COLO829 (cell line): Measurements from ENCODE around the gene ZNF469.
A peak's percentile ranks its signal among the peaks of the same experiment; 100 is the strongest.

Source experiments
- DNase-seq: peaks from one replicate; pipeline ENCODE4 v3.0.0; 2012; ENCODE audit warnings: low spot score

The ZNF469 gene

DNA sequence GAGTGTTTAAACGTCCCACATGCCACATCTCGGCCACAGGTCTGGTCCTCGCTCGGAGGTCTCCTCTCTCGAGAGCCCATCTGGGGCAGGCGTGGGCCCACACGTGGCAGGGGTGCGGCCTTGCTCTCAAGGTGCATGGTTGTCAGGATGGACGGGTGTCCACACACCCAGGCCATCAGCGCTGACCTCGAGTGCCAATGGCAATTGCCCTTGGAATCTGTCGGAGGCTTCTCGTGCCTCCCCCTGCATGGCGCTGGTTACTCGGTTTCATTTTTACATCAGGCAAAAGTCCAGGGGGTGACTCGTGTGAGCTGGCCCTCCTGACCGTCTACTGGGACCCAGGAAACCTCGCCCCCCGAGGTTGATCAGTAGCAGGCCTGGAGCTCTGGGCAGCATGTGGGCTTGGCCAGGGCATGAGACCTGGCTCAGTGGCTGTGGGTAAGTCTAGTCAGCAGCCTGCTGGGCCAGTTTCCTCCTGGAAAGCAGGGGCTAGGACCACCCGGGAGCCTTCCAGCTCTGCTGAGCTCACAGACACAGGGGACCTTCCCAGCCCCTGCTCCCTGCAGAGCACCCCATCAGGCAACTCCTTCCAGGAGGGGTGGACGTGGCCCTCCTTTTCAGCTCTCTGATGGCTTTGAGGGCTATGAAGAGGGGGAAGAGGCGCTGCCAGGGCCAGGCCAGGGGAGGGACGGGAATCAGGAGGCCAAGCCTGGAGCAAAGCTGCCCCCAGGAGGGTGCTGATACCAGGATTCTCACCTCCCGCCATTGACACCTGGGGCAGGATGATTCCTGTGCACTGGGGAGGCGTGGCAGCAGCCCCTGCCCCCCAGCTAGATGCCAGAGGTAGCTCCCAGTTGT is 3.7 kb upstream of the ZNF469 start:
- no peak for DNase-seq

DNA sequence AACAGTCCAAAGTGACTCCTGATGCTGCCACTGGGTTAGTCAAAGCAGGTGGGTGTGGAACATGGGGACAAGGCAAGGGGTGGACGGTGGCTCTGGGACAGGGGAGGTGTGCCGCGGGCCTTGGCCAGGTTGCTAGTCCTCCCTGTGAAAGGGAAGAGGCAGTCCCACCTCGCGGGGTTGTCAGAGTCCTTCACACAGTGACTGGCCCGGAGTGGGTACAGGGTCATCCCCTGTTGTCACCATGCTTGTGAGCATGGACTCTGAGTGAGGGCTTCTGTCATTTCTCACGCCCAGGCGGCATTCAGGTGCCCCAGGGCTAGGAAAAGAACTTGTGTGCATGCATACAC is 3.1 kb upstream of the ZNF469 start:
- no peak for DNase-seq

DNA sequence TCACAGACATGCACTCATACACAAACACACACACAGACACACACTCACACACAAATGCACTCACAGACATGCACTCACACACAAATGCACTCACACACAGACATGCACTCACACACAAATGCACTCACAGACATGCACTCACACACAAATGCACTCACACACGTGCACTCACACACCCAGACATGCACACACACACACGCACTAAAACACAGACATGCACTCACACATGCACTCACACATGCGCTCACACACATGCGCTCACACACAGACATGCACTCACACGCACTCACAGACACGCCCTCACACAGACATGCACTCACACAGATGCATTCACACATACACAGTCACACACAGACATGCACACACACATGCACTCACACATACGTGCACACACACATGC is 2.7 kb upstream of the ZNF469 start:
- DNase-seq = no peak

DNA sequence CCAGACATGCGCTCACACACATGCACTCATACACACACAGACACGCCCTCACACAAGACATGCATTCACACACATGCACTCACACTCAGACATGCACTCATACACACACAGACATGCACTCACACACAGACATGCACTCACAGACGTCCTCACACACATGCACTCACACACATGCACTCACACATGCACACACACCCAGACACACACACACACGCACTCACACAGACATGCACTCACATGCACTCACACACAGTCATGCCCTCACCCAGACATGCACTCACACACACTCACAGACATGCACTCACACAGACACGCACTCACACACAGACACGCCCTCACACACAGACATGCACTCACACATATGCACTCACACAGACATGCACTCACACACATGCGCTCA is 2.1 kb upstream of the ZNF469 start:
- no peak for DNase-seq

DNA sequence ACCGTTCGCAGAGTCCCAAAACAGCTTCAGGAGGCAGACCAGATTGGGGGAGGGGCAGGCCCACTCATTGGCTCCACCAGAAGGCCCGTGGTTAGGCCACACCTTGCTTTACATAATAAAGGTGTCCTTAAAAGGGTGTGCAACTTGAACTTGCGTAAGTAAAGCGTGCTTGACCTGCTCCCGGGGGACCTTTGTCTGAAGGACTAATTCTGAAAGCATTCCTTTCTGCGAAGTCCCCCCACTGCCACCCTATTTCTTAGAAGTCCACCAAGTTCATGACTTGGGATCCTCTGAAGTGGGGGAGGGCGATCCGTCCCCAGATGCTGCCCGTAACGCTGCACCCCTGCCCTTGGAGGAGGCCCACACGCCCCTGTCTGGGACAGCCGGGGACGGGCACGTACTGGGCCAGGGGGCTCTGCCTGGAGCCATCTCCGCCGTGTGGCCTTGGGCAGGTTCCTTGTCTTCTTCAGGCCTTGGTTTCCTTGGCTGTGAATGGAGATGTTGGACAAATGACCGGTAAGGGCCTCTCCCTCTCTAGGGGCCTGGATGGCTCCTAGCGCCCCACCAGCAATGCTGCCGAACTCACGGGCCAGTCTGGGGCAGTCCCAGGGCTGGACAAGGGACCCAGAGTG is 823 bp upstream of the ZNF469 start:
- DNase-seq = no peak

DNA sequence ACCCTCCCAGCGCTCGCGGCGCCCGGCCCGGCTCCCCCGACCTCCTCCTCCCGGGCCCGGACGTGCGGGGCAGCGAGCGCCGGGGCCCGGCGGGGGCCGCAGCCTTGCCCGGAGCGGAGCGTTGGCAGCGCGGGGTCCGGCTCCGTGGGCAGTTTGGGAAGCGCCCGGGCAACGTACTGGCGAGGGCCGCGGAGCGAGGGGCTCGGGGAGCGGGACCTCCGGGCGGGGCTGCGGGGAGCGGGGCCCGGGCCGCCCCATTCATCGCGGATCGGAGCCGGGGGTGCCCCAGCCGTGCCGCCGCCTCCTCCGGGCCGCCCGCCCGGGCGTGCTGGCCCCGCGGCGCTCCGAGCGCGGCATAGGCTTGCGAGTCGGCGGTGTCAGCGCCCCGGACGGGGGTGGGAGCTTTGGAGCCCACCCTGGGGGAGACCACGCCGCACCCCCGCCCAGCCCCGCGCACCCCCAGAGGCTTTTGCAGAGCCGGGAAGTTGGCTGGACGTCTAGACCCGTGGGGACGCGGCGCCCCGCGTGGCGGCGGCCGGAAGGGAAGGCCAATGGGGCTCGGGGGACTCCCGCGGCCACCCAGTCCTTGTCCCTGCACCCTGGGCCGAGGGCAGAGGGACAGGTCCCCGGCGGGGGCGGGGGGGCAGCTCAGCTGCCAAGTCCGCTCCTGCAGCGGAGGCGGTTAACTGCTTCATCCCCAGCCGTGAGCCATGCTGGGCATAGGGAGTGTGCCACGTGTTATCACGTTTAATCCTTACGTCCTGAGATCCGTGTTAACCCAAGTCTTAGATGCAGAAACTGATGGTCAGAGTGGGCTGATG is 852 bp downstream of the ZNF469 start:
- DNase-seq = no peak

DNA sequence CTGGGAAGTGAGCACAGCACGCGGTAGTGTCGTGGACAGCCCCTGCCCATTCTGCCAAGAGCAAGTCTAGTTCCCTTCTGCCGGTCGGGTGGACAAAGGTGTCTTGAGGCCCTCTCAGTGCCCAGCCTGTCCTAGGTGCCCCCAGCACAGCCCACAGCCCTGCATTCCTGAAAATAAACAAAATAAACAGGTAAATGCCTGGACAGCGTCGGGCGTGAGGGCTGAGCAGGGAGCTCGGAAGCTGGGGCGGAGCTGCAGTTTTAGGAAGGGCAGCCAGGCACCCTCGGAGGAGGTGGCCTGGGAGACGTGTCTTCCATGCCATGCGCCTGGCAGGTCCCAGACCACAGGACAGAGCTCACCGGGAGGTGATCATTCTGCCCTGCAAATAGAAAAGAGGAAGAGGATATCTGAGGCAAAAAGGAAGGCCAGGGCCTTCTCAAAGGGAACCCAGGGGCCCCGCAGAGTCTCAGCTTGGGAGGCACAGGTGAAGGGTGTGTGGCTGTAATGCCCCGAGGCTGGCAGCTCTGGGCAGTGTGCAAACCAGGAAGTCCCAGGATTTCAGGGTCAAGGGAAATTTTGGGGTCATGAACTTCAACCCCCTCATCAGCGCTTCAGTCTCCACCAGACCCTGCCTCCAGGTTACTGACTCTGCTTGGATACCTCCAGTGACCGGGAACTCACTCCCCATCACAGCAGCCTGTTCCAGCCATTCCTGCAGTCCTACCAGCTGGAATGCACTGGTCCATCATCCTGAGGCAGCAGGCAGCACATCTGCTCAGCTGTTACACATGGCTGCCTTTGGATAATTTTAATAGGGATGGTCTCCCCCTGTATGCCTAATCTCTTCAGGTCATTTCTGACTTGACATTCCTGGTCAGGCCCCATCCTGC is 1.7 kb downstream of the ZNF469 start:
- DNase-seq = no peak

DNA sequence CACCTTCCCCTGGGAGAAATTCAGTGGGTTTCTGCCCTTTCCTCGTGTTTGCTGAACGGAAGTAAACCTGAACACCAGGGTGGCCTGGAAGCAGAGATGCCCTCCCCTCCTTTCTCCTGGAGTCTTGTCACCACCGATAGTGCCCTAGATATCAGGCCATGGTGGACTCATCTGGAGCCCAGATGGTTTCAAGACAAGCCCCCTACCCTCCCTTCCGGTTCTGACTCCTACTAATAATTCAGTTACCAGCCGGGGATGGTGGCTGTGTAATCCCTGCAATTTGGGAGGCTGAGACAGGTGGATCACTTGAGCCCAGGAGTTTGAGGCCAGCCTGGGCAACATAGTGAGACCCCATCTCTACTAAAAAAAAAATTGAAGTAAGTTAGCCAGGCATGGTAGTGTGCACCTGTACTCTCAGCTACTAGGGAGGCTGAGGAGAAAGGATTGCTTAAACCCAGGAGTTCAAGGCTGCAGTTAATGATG is 2.4 kb downstream of the ZNF469 start:
- DNase-seq = no peak

DNA sequence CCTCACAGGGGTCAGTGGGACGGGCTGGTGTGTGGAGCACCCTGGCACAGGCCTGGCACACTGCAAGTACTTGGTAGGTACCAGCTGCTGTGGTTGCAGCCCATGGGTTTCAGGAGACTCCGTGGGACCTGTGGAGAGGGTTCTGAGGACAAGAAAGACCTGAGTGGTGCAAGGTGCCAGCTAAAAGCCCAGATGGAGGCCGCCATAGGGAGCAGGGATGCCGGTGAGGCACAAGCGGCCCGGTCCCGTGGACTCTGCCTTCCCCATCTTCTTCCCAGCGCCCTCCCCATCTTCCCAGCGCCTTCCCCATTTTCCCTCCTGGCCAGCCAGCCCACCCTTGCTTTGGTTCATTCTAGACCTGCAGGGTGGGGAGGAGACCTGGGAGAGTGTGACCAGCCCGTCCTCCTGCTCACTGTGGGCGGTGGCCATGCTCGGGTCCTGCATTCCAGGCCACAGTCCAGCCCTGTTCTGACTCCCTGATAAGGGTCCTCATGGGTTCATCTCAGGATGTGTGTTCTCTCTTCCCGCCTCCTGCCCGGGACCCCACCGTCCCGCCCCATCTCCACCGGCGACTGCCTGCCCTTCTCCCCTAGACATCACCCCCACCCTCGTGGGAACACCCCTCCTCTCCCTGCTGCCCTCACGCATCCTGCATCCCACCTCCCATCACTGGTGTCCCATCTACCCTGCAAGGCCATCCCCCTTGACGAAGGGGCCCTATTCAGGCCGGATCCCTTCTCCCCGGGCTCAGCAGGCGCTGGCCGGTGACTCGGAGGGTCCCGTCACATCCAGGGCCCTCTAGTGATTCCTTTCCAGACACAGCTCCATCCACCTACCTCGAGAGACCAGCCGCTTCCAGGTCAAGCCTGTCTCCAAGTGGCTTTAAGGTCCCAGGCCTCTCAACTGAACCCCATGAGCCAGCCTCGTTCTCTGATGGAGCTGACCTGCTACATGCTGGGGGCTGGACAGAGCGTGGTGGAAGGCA is 3.4 kb downstream of the ZNF469 start:
- no peak for DNase-seq

DNA sequence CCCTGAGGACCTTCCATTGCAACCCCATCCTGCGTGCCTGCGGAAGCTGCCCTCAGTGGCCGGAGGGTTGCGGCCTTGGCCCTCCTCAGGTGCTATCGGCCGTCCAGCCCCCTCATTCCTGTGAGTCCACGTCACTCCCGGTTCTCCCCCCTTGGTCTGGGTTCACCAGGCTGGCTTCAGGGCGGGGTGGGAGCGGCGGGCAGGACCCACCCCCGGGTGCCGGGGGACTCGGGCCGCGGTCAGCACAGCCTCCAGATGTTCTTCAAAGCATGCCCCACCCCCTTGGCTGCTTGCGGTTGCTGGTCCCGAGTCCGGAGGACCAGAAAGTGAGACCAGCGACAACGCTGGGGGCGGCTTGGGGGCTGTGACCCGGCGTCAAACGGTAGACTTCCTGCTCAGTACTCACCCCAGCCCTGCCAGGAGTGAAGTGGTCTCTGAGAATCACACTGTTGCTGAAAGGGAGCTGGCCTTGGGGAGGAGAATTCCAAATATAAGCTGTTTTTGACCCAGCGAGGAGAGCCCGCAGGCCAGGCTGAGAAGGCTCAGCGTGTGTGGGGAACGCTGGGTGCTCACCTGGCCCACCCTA is 4.5 kb downstream of the ZNF469 start:
- DNase-seq = no peak

DNA sequence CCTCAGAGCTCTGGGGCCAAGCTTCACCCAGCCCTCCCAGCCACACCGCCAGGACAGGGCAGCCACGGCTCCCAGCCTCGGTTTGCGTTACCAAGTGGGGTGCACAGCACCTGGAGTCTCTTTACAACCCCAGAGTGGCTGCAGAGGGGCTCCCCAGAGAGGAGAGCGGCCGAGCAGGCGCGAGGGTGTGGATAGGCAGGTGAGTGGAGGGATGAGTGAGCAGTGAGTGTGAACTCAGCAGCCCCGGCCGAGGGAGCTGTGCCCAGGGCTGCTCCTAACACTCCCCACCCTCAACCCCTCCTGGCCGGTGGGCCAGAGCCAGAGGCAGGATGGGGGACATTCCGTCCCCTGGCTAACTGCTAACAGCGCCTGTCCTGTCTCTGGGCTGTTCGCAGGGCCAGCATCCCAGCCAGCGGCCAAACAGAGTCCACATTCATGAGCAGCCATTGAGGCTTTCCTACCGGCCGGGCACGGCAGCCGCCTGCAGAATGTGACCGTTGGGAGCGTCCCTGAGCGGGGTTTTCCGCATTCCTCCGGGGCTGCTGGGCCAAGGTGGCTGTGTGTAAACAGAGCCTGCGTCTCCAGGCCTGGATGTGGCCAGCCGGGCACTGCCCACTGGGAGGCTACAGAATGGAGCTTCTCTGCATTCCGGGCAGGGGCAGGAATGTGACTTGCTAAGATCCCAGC is 5.3 kb downstream of the ZNF469 start:
- no peak for DNase-seq

DNA sequence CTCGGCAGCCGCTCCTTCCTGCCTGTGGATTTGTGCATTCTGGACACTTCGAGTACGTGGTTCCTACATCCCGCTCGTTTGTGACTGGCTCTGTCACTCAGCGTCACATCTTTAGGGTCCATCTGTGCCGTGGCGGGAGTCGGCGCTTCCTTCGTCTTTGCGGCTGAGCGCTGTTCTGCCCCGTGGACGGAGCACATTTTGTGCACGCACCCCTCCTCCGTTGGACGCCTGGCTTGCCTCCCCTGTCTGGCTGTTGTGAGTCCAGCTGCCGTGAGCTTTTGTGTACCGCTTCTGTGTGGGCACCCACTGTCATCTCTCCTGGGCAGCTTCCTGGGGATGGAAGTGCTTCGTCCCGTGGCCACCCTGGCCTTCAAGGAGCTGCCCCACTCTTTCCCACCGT is 6.4 kb downstream of the ZNF469 start:
- DNase-seq = no peak

DNA sequence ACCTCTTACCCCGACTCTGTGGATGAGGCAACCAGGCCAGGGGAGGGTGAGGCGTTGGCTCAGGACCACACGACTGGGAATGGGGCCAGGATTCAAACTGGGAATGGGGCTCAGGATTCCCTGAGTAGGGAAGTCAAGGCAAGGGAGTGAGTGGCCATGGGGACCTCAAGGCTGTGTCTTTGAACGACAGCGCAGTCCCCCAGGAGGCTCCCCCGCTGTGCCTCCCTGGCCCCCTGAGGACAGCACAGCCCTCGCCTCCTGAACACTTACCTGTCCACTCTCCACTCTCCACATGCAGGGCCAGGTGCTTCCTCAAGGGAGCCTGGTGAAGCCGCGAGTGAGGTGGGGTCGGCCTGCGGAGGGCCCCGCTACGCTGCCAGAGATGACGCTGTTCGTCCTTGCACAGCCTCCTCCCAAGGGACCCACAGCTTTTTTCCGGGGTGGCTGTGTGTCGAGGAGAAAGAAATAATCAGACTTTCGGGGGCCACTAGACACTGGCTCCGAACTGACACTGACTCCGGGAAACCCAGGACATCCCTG is 6.9 kb downstream of the ZNF469 start:
- no peak for DNase-seq

DNA sequence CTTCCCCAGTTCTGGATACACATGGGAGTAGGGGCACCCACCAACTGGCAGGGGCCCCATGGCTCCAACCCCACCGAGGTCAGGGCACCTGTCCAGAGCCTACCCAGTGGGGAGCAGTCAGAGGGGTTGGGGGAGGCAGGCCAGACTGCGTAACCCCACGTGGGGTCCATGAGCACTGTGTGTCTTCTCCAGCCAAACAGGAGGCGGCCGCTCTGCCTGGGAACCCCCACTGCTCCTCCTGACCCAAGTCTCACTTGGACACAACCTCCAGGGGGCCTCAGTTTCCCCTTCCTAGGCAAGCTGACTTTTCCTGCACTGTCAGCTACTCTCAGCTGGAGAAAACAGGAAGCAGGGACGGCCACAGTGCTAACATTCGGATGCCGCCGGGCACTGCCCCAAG is 7.5 kb downstream of the ZNF469 start:
- DNase-seq = no peak

DNA sequence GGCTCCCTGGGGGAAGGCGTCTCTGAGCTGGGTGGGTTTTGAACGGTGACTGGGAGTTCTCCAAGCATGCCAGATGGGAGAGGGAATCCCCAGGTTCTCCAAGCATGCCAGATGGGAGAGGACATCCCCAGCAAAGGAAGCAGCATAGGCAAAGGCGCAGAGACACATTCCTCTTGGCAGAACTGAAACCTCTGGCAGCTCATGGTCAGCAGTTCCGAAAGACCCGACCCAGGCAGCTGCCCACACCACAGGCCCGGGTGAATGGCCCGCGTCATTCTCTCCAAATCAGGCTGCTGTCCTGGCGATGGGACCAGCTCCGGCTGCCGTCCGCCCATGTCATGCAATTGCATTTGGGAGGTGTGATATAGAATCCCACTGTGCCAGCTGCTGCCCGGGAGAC is 8.0 kb downstream of the ZNF469 start:
- no peak for DNase-seq

DNA sequence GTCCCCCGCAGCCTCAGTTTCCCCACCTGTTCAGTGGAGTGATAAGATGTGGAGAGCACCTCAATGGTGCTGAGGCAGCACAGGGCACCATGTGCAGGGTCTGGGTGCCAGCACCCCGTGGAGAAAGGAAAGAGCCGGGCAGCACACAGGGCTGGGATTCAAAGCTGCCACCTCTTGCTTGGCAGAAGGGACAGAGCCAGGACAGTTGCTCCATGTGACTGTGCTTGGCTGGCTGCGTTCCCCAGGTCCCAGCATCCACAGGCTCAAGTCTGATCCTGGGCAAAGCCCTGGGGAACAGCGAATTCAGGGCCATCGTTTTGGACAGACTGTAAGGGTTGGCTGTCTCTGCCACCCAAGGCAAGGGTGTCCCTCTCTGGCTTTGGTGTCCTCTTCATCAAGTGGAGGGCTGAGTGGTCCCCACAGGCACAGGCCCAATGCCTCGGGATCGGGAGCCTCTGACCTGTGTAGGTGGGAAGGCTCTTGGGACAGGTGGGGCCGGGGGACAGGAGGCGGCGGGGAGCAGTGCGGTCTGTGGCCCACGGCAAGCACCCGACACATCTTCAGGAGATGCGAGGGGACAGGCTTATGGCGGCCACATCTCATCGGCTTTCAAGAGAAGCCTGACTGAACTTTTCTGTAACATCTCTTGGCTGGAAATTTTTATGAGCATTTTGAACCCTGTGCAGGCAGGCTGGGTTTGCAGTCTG is 8.5 kb downstream of the ZNF469 start:
- DNase-seq = no peak

DNA sequence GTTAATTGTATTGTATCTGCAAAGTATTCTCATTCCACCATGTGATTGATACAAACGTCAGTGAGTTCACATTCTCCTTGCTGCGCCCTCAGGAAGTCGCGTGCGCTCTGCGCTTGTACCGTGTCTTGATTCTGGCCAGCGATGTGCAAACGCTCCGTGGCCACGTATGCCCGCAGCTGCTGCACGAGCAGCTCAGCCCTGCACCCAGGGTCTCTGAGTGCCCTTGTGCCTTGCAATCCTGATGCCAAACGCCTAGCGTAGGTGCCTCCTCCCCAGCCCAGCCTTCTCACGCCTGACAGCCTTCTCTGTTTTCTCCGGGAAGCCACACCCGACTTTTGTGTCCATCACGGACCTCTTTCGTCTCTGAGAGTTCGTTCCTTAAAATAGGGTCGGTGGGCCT is 9.4 kb downstream of the ZNF469 start:
- DNase-seq = no peak

DNA sequence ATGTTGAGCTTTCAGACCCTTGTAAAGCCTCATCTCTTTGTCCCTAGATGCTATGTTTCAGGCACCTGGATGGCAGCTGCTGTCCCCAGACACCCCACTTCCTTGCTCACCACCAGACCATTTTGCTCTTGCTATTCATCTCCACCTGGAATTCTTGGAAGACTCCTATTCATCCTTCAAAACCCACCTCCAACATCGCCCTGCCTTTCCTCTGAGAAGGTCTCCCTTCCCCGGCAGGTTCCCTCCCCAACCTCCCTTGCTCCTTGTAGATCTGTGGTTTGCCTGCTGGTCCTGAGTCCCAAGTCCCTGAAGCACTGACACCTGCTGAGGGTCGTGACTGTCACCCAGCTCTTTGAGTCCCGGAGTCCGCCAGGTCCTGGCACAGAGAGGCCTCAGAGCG is 9.9 kb downstream of the ZNF469 start:
- DNase-seq = no peak

DNA sequence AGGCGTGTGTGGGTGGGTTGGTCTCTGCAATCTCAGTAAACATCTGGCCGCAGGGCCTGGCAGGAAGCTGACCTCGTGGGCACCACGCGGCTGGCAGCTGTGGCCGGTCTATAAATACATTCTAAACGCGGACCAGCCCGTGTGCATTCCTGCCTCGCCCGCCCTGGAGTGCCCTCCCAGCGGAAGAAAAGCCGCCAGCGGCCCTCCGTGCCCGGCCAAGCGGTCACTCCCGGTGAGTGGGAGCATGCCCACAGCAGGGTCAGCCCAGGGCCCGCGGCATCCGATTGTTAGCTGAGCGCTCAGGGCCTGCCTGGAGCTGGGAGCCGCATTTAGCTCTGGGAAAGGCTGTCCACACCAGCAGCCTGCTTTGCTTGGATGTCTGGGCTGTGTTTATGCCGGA is 10.3 kb downstream of the ZNF469 start:
- DNase-seq = peak; percentile 50
